Panc1 (cell line): ENCODE measurements around the gene SEPHS1. TPM values are rescaled to one million over a fixed set of nuclear protein-coding genes. Genes with fewer than 3 reads are reported as not detected.
A peak's percentile ranks its signal among the peaks of the same experiment; 100 is the strongest.

ENCODE experiments used
- ATAC-seq: fragments of 200-7000 bp; cut with Tn5 transposase; 2 replicates; pipeline ENCODE4 v1.9.1; 2020; ENCODE audit warnings: mild to moderate bottlenecking, moderate library complexity
- BruUV-seq: library from RNA; stranded (reverse); fragments of 400-500 nt; replicated peaks from 2 replicates; lab custom pipeline; 2021; lab: Mats Ljungman, UMichigan
- CTCF ChIA-PET: fragments of 300-600 bp; sonication (Branson Sonifier 250); formaldehyde crosslinking; loops from one replicate; lab custom pipeline; 2022; ENCODE audit warnings: antibody characterized with exemption; lab: Charles Lee
- POLR2A ChIA-PET: fragments of 300-600 bp; sonication (Branson Sonifier 250); formaldehyde crosslinking; loops from one replicate; lab custom pipeline; 2022; ENCODE audit warnings: antibody characterized with exemption; lab: Charles Lee
- DNase-seq: peaks from one replicate; pipeline ENCODE4 v3.0.0-alpha.2; 2010; ENCODE audit warnings: low read depth, low spot score
- H3K27ac ChIP-seq: 2 replicates; pipeline ENCODE4 v1.5.1; 2011; ENCODE audit warnings: mild to moderate bottlenecking, low read length, inconsistent platforms
- H3K27me3 ChIP-seq: fragments of 200-500 bp; sonication (Bioruptor generic); 2 replicates; pipeline ENCODE4 v1.6.0; 2014; ENCODE audit warnings: low read length, inconsistent platforms; ENCODE audit not compliant: control insufficient read depth, insufficient read depth
- H3K36me3 ChIP-seq: fragments of 200-500 bp; sonication (Bioruptor generic); 2 replicates; pipeline ENCODE4 v1.5.1; 2014; ENCODE audit warnings: inconsistent platforms, mild to moderate bottlenecking, low read length, moderate library complexity; ENCODE audit not compliant: control insufficient read depth, insufficient read depth
- H3K4me1 ChIP-seq: 2 replicates; pipeline ENCODE4 v1.5.1; 2011; ENCODE audit warnings: inconsistent platforms, mild to moderate bottlenecking, low read length, moderate library complexity; ENCODE audit not compliant: control insufficient read depth, insufficient read depth
- H3K4me3 ChIP-seq, 2 experiments: 2 replicates each; pipeline ENCODE4 v1.5.1; 2011 to 2012; ENCODE audit warnings: low read depth in 2 of 2, low read length in 2 of 2, mild to moderate bottlenecking in 2 of 2, inconsistent platforms in 1 of 2, moderate library complexity in 1 of 2
- H3K9me3 ChIP-seq: fragments of 200-500 bp; sonication (Bioruptor generic); 2 replicates; pipeline ENCODE4 v1.5.1; 2014; ENCODE audit warnings: low read depth, mild to moderate bottlenecking, inconsistent platforms, low read length, moderate library complexity; ENCODE audit not compliant: control insufficient read depth, insufficient read depth
- CTCF ChIP-seq: fragments of 450-650 bp; IDR thresholded peaks from 2 replicates; pipeline ENCODE4 v1.5.1; 2017; ENCODE audit warnings: mild to moderate bottlenecking
- POLR2AphosphoS5 ChIP-seq: IDR thresholded peaks from 2 replicates; pipeline ENCODE4 v1.6.1; 2012; ENCODE audit warnings: mild to moderate bottlenecking, low read depth, low read length, moderate library complexity
- SIN3A ChIP-seq: IDR thresholded peaks from 2 replicates; pipeline ENCODE4 v1.6.1; 2012; ENCODE audit warnings: low read depth, mild to moderate bottlenecking, low read length, moderate library complexity, borderline replicate concordance; ENCODE audit not compliant: insufficient read depth
- TCF7L2 ChIP-seq: IDR thresholded peaks from 2 replicates; pipeline ENCODE4 v1.6.1; 2011; ENCODE audit warnings: mild to moderate bottlenecking, low read depth, low read length, inconsistent platforms
- in situ Hi-C: cut with HindIII; loops from 2 replicates; pipeline ENCODE4 v1.10.0; 2016; ENCODE audit warnings: low sequenced_read_pairs, low pct_unique_long_range_greater_than_20kb
- intact Hi-C: fragments of 100-400 bp; cut with micrococcal nuclease; formaldehyde crosslinking; loops from one replicate; pipeline ENCODE4 v1.10.0; 2022; ENCODE audit not compliant: unreplicated experiment
- total RNA-seq: library from RNA; stranded (reverse); gene quantifications from one replicate; pipeline ENCODE4 v1.2.1, GENCODE V29; 2021; ENCODE audit not compliant: unreplicated experiment
- TF ChIP-seq, protein P1 (sequence below), 2 experiments: IDR thresholded peaks; 2 replicates each; pipeline ENCODE4 v1.6.1; 2011 to 2012; ENCODE audit warnings: low read depth in 2 of 2, control low read depth in 1 of 2, low read length in 1 of 2, mild to moderate bottlenecking in 1 of 2, moderate library complexity in 1 of 2; ENCODE audit not compliant: insufficient read depth in 1 of 2

Gene SEPHS1
- total RNA-seq, 1 experiment from 2014 or later: 47.1 TPM

DNA sequence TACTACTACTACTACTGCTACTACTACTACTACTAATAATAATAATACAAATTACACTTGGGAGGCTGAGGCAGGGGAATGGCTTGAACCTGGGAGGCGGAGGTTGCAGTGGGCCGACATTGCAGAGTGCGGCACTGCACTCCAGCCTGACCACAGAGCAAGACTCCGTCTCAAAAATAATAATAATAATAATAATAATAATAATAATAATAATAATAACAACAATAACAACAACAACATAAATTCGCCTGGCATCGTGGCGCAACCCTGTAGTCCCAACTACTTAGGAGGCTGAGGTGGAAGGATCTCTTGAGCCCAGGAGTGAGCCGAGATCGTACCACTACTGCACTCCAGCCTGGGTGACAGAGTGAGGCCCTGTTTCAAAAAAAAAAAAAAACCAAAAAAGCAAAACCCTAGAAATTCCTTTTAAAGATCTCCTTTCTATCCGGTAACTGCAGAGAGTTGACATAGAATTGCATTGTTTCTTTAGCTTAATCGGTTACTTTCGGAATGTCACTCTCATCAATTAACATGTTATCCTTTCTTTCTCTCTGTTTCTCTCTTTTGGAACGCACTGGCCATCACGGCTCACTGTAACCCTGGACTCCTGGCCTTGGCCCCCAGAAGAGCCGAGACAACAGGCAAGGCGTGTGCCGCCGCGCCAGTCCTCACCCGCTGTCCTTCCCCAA is 49.2 kb downstream of the SEPHS1 start:
- H3K27me3 ChIP-seq: no peaks in the 10 kb centered on the region
- intact Hi-C loops (no loop called here), in situ Hi-C loops (no loop called here)
- no peak for DNase-seq
- ChIA-PET CTCF (no interaction called here), POLR2A (no interaction called here)
- TF ChIP-seq TCF7L2 (no peak), POLR2AphosphoS5 (no peak)
- TF ChIP-seq, protein P1, sequence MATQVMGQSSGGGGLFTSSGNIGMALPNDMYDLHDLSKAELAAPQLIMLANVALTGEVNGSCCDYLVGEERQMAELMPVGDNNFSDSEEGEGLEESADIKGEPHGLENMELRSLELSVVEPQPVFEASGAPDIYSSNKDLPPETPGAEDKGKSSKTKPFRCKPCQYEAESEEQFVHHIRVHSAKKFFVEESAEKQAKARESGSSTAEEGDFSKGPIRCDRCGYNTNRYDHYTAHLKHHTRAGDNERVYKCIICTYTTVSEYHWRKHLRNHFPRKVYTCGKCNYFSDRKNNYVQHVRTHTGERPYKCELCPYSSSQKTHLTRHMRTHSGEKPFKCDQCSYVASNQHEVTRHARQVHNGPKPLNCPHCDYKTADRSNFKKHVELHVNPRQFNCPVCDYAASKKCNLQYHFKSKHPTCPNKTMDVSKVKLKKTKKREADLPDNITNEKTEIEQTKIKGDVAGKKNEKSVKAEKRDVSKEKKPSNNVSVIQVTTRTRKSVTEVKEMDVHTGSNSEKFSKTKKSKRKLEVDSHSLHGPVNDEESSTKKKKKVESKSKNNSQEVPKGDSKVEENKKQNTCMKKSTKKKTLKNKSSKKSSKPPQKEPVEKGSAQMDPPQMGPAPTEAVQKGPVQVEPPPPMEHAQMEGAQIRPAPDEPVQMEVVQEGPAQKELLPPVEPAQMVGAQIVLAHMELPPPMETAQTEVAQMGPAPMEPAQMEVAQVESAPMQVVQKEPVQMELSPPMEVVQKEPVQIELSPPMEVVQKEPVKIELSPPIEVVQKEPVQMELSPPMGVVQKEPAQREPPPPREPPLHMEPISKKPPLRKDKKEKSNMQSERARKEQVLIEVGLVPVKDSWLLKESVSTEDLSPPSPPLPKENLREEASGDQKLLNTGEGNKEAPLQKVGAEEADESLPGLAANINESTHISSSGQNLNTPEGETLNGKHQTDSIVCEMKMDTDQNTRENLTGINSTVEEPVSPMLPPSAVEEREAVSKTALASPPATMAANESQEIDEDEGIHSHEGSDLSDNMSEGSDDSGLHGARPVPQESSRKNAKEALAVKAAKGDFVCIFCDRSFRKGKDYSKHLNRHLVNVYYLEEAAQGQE (IDR thresholded peaks at IDR 0.05; ENCODE audit: insufficient read depth in 1 of 2, low read depth in 2 of 2, low read length in 1 of 2): no peak
- TSS peak; percentile 49 for BruUV-seq
- peak overlapping the region; percentile 63 to 67 for H3K4me3 ChIP-seq
- H3K36me3 ChIP-seq: no peaks in the 10 kb centered on the region; the same call in 1 of the 2 replicates
- H3K27ac ChIP-seq: peak overlapping the region; percentile 80
- H3K4me1 ChIP-seq: no peaks in the 10 kb centered on the region
- ATAC-seq: no peak
- H3K9me3 ChIP-seq: no peaks in the 10 kb centered on the region

- CTCF ChIA-PET: no interaction called here
- no peak for ATAC-seq
- POLR2A ChIA-PET: no interaction called here
- TF ChIP-seq SIN3A (no peak), POLR2AphosphoS5 (no peak), CTCF (no peak), TCF7L2 (no peak)
- TF ChIP-seq, protein P1 (IDR thresholded peaks at IDR 0.05; ENCODE audit: insufficient read depth in 1 of 2, low read depth in 2 of 2, low read length in 1 of 2): no peak
- Histone ChIP-seq H3K27ac (no peak overlapping the region), H3K36me3 (no peaks in the 10 kb centered on the region; the same call in 1 of the 2 replicates), H3K4me1 (no peaks in the 10 kb centered on the region), H3K4me3 (no peak overlapping the region), H3K27me3 (no peaks in the 10 kb centered on the region), H3K9me3 (no peaks in the 10 kb centered on the region)
- DNase-seq: no peak
- BruUV-seq: no TSS peak
- in situ Hi-C loops: no loop called here
- intact Hi-C loops: no loop called here
Measured at GRCh38 chr10:13296476-13296875, 51.6 kb downstream of the SEPHS1 start.
